Purkinje cell (primary cell): ENCODE results near the gene NOTCH2NLA. TPM values are rescaled to one million over a fixed set of nuclear protein-coding genes. Genes with fewer than 3 reads are reported as not detected.

ENCODE experiments used
- polyA plus RNA-seq: library from polyadenylated mRNA; unstranded; fragments of >200 nt; fragmentation: Nextera tagmentation; gene quantifications from 2 replicates; pipeline ENCODE4 v1.2.1, GENCODE V29; 2014

The NOTCH2NLA gene
- polyA plus RNA-seq = 16.2 and 24.2 TPM in 2 replicates

DNA sequence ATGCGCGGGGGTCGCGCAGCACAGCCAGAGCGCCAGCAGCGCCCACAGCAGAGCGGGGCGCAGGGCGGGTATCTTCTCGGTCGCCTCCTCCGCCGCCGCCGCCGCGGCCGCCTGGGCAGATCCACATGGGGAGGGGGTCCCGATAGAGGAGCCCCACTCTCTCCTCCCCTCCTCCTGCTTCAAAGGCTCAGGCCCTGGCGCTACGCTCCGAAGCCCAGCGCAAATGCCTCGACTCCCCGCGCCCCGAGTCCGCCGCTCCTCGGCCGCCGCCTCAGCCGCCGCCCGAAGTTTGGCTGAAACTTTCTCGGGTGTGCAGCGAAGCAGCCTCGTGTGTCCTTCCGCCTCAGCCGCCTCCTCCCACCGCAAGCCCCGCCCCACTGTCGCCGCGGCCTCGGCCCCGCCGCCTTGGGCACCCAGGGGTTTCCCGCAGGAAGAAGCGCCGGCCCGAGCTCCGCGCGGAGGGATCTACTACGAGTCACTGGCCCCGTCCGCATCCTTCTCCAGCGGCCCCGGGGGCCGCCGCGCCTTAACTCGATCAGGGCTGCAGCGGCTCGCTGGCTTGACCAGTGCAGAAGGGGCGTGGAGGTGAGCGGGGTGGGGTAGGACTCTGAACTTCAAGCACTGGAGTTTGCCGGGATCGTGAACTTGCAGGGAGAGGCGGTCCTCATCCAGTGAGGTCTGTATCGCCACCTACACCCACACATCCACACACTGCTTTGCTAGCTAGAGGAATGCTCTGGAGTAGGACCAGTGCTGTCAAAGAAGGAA is at the start of gene NOTCH2NLA:
Gene NOTCH2NLA (minus strand): TSS at position 312 of the 768 bp plus-strand sequence. CDS start 39,684 bp downstream, outside the sequence.

DNA sequence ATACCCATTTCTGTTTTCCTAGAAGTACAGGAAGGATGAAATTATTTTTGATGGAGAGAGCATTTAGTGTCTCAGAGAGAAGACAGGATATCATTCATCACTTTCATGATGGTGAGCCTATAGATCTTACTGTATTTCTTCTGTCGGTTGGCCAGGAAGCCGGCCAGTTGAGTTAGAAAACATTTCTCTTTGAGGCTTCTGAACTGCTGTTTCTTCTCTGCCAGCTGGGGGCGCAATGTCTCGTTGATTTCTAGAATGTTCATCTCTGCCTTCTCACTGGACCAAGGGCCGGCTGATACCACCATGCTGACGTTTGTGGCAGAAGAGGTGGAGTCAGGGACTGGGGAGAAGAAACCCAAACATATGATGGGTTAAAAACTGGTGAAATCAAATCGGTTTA is 84.4 kb downstream of the NOTCH2NLA start, which contains the start of gene NBPF10:
Gene NBPF10 (minus strand): TSS at position 340 of the 400 bp plus-strand sequence. CDS start 35 bp downstream, at position 305.

Other genes starting within 250 kb of the NOTCH2NLA start
- 3.5 TPM in 2 replicates for gene TXNIP, start 232.4 kb downstream of the NOTCH2NLA start, polyA plus RNA-seq
- gene HJV, start 207.3 kb downstream of the NOTCH2NLA start, polyA plus RNA-seq = not detected in 2 replicates
- 0.46 and 0.77 TPM in 2 replicates for gene NBPF10, start 84.2 kb downstream of the NOTCH2NLA start, polyA plus RNA-seq